Measurements from ENCODE around the gene NLGN2.

NLGN2 gene

GRCh38 chr17:7413346-7413985 is 5.8 kb downstream of the NLGN2 start:
- no peak for DNase-seq (ENCODE audit: extremely low read depth, insufficient read length)
- Histone ChIP-seq H3K4me3 (replicated peaks; ENCODE audit: low read depth, low read length) (no peak overlapping the region), H3K36me3 (ENCODE audit: control insufficient read depth, insufficient read depth, low read length) (no peaks in the 10 kb centered on the region), H3K27me3 (replicated peaks; ENCODE audit: control insufficient read depth, insufficient read depth, low read length) (peaks cover 2% of the 10 kb centered on the region)
- TF ChIP-seq CTCF (IDR thresholded peaks at IDR 0.05; ENCODE audit: insufficient read depth, low read length, poor library complexity, severe bottlenecking), result no peak

GRCh38 chr17:7414837-7415236 is 7.2 kb downstream of the NLGN2 start:
- no peak overlapping the region for H3K4me3 ChIP-seq (replicated peaks; ENCODE audit: low read depth, low read length)
- H3K27me3 ChIP-seq (replicated peaks; ENCODE audit: control insufficient read depth, insufficient read depth, low read length), result peaks cover 2% of the 10 kb centered on the region
- no peak for DNase-seq (ENCODE audit: extremely low read depth, insufficient read length)
- H3K36me3 ChIP-seq (ENCODE audit: control insufficient read depth, insufficient read depth, low read length), result no peaks in the 10 kb centered on the region
- TF ChIP-seq CTCF (IDR thresholded peaks at IDR 0.05; ENCODE audit: insufficient read depth, low read length, poor library complexity, severe bottlenecking), result no peak

- Histone ChIP-seq H3K27me3 (replicated peaks; ENCODE audit: control insufficient read depth, insufficient read depth, low read length) (peaks cover 2% of the 10 kb centered on the region; the same call in 1 of the 2 replicates), H3K4me3 (replicated peaks; ENCODE audit: low read depth, low read length) (no peak overlapping the region), H3K36me3 (ENCODE audit: control insufficient read depth, insufficient read depth, low read length) (no peaks in the 10 kb centered on the region)
- DNase-seq (ENCODE audit: extremely low read depth, insufficient read length), result no peak
- TF ChIP-seq CTCF (IDR thresholded peaks at IDR 0.05; ENCODE audit: insufficient read depth, low read length, poor library complexity, severe bottlenecking), result no peak
Measured at GRCh38 chr17:7415784-7416183, 8.1 kb downstream of the NLGN2 start.

GRCh38 chr17:7416323-7416722 is 8.7 kb downstream of the NLGN2 start:
- peak; percentile 6 for TF ChIP-seq CTCF (IDR thresholded peaks at IDR 0.05; ENCODE audit: insufficient read depth, low read length, poor library complexity, severe bottlenecking)
- Histone ChIP-seq H3K4me3 (replicated peaks; ENCODE audit: low read depth, low read length) (no peak overlapping the region), H3K36me3 (ENCODE audit: control insufficient read depth, insufficient read depth, low read length) (no peaks in the 10 kb centered on the region)

GRCh38 chr17:7417056-7417655 is 9.5 kb downstream of the NLGN2 start:
- Histone ChIP-seq H3K36me3 (ENCODE audit: control insufficient read depth, insufficient read depth, low read length) (no peaks in the 10 kb centered on the region), H3K4me3 (replicated peaks; ENCODE audit: low read depth, low read length) (no peak overlapping the region), H3K27me3 (replicated peaks; ENCODE audit: control insufficient read depth, insufficient read depth, low read length) (peaks cover 2% of the 10 kb centered on the region; the same call in 1 of the 2 replicates)
- no peak for TF ChIP-seq CTCF (IDR thresholded peaks at IDR 0.05; ENCODE audit: insufficient read depth, low read length, poor library complexity, severe bottlenecking)
- no peak for DNase-seq (ENCODE audit: extremely low read depth, insufficient read length)

More at GRCh38 chr17:7416323-7416722, 8.7 kb downstream of the NLGN2 start:
- DNase-seq (ENCODE audit: extremely low read depth, insufficient read length), result no peak
- peaks cover 2% of the 10 kb centered on the region; the same call in 1 of the 2 replicates for H3K27me3 ChIP-seq (replicated peaks; ENCODE audit: control insufficient read depth, insufficient read depth, low read length)
